Measurements from ENCODE around the gene CDH15.

GRCh38 chr16:89210904-89211515, 39.5 kb downstream of the CDH15 start:
- no peak for TF ChIP-seq CTCF (IDR thresholded peaks at IDR 0.05)
- no peak for TF ChIP-seq POLR2A (IDR thresholded peaks at IDR 0.05)
- TF ChIP-seq EP300 (IDR thresholded peaks at IDR 0.05), result no peak

Measured in ovary (tissue), 3 donors.